Gastrocnemius medialis (tissue), 4 donors: ENCODE results near the gene CRYL1. TPM values are rescaled to one million over a fixed set of nuclear protein-coding genes. Genes with fewer than 3 reads are reported as not detected.

ENCODE experiments used
- ATAC-seq, 2 donors: fragments of 150-250 bp; one replicate each; pipeline ENCODE4 v1.9.1; 2016
- DNase-seq, 2 donors: peaks; one replicate each; pipeline ENCODE4 v3.0.0-alpha.2; 2019
- H3K27ac ChIP-seq, 4 donors: fragments of 200-600 bp; sonication (generic); 1 replicate in 1 of 4; 2 replicates in 3 of 4; pipeline ENCODE4 v1.5.1; 2016 to 2018; ENCODE audit warnings: mild to moderate bottlenecking in 2 of 4, moderate library complexity in 1 of 4
- H3K27me3 ChIP-seq, 3 donors: fragments of 200-600 bp; sonication (generic) in 2 of 3; 1 replicate in 1 of 3; 2 replicates in 2 of 3; pipeline versions ENCODE4 v1.5.1 to v1.6.0; 2016 to 2019; ENCODE audit warnings: mild to moderate bottlenecking in 1 of 3, moderate library complexity in 1 of 3
- H3K36me3 ChIP-seq, 2 donors: fragments of 200-600 bp; sonication (generic) in 1 of 2; one replicate each; pipeline ENCODE4 v1.5.1; 2017 to 2018
- H3K4me1 ChIP-seq, 2 donors: fragments of 200-600 bp; sonication (generic) in 1 of 2; one replicate each; pipeline ENCODE4 v1.5.1; 2016 to 2017; ENCODE audit warnings: mild to moderate bottlenecking in 2 of 2
- H3K4me3 ChIP-seq, 4 donors: fragments of 200-600 bp; sonication (generic) in 3 of 4; 1 replicate in 1 of 4; 2 replicates in 3 of 4; pipeline ENCODE4 v1.5.1; 2016 to 2019; ENCODE audit warnings: mild to moderate bottlenecking in 2 of 4
- H3K9me3 ChIP-seq, 3 donors: fragments of 200-600 bp; sonication (generic) in 2 of 3; 1 replicate in 1 of 3; 2 replicates in 2 of 3; pipeline ENCODE4 v1.5.1; 2016 to 2019
- CTCF ChIP-seq, 5 experiments: fragments of 450-650 bp in 3 of 5; fragments of 200-600 bp in 2 of 5; sonication (generic) in 2 of 5; IDR thresholded peaks in 4 of 5; conservative IDR thresholded peaks in 1 of 5; 1 replicate in 4 of 5; 2 replicates in 1 of 5; pipeline ENCODE4 v1.5.1; 2016 to 2019; ENCODE audit warnings: antibody characterized with exemption in 5 of 5, mild to moderate bottlenecking in 3 of 5, moderate library complexity in 3 of 5
- POLR2A ChIP-seq, 2 donors: fragments of 450-650 bp; IDR thresholded peaks; one replicate each; pipeline ENCODE4 v1.6.1; 2017; ENCODE audit warnings: antibody characterized with exemption in 2 of 2, mild to moderate bottlenecking in 2 of 2, moderate library complexity in 2 of 2
- in situ Hi-C, 4 donors: fragments of 200-750 bp; cut with MboI; loops; one replicate each; pipeline versions ENCODE4 v1.15.0 to v1.8.0; 2017; ENCODE audit warnings: low sequenced_read_pairs in 4 of 4
- intact Hi-C: fragments of 100-400 bp; cut with DNase I; formaldehyde crosslinking; loops from one replicate; pipeline ENCODE4 v1.15.1; 2023; ENCODE audit warnings: low total_unique reads
- total RNA-seq, 4 donors: library from RNA; depleted of rRNA; stranded (reverse); fragments of >200 nt; gene quantifications; one replicate each; pipeline versions ENCODE4 v1.1.0 to v1.2.3, GENCODE V29; 2016

Gene CRYL1
- total RNA-seq, 4 donors from 2014 or later = 11.0 to 17.4 (median 15.7) TPM

DNA sequence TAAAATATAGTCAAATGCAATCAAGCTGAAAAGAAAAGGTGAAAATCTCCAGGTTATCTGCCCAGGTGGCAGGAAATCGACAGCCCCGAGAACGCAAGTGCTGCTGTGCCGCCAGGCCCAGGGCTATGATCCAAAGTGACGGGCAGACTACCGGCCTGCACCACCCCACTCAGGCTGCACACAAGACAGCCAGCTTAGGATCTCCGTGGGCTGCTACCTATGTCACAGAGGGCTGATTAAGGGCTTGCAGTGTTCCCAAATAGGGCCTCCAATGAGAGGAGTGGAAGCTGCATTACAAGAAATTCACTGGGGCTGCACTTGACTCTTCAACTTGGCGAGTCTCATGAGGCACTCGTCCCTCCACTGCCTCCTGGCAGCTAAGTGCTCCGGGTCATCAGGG is 121.8 kb downstream of the CRYL1 start:
- H3K27me3 ChIP-seq = no peaks in the 10 kb centered on the region
- DNase-seq (no peak), ATAC-seq (no peak)
- in situ Hi-C loops = no loop called here
- intact Hi-C loops = no loop called here
- H3K4me1 ChIP-seq = no peaks in the 10 kb centered on the region
- H3K36me3 ChIP-seq = peaks cover 0 to 9% of the 10 kb centered on the region in 2 donors
- H3K4me3 ChIP-seq = no peak overlapping the region
- no peaks in the 10 kb centered on the region for H3K9me3 ChIP-seq
- H3K27ac ChIP-seq = no peak overlapping the region
- no peak for TF ChIP-seq POLR2A (IDR thresholded peaks at IDR 0.05)
- TF ChIP-seq CTCF (IDR thresholded peaks at IDR 0.05 in 4 of 5, conservative IDR thresholded peaks at IDR 0.05 in 1 of 5) = no peak

DNA sequence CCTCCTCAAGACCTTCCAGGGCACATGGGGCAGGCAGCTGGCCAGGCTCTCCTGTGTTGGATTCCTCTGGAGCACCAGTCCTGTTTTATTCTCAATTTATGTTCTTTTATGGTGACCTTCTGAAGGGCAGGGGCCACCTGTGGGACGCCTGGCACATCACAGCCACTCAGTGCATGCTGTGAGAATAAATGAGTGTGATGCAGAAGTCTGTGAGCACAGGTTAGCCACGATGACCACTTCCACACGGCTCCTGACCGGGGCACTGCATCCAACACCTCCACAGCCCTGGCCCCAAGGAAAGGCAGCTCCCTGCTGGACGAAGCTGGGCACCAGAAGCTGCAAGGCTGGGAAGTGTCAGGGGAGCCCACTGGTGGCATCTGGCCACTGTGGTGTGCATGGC is 122.8 kb downstream of the CRYL1 start:
- no peak for TF ChIP-seq POLR2A (IDR thresholded peaks at IDR 0.05)
- DNase-seq (no peak), ATAC-seq (no peak)
- Histone ChIP-seq H3K27ac (no peak overlapping the region), H3K36me3 (peaks cover 0 to 9% of the 10 kb centered on the region in 2 donors), H3K27me3 (no peaks in the 10 kb centered on the region), H3K4me3 (no peak overlapping the region), H3K4me1 (no peaks in the 10 kb centered on the region), H3K9me3 (no peaks in the 10 kb centered on the region)
- in situ Hi-C loops (no loop called here), intact Hi-C loops (no loop called here)

DNA sequence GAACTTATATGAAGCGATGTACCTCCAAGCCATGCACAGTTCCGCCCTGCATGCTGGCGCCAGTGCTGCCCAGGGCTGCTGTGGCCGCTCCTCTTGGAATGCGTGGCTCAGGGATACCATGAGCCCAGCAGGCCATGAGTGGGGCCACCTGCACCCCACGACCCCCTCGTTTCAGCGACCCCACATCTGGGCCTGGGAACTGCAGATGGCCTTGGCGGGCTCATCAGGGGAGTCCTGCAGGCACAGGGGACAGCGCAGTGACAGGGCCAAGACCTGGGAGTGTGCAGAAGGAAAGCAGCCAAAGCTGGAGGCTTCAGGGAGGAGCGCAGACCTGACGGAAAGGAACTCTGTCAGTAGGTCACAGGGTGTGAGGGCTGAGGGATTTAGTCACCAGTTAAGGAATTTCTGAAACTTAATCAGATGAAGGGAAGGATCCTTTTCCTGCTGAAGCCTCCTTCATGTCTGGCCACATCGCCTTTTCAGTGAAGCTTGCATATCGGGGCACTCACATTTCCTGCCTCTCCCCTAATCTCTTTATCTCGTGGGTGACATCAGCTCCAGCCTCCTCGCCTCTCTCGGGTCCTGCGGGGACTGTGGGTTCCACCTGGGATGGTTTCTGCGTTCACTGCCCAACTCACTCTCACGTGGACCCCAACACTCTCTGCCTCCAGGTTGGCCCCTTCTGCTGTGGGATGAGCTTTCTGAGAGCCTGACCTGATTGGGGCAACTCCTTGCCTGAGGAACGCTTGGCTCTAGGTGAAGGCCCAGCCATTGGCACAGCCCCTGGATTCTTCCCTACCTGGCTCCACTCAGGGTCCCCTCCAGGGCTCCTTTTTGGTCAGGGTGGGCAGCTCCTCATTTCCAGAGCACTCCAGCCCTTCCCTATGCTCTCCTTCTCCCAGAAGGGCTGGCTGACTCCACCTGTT is 123.5 kb downstream of the CRYL1 start:
- no peak for ATAC-seq
- no peaks in the 10 kb centered on the region for H3K27me3 ChIP-seq
- no peak for DNase-seq
- H3K9me3 ChIP-seq = no peaks in the 10 kb centered on the region
- no peak overlapping the region for H3K27ac ChIP-seq
- intact Hi-C loops (no loop called here), in situ Hi-C loops (no loop called here)
- no peaks in the 10 kb centered on the region for H3K4me1 ChIP-seq
- H3K36me3 ChIP-seq = peaks cover 0 to 9% of the 10 kb centered on the region in 2 donors
- TF ChIP-seq POLR2A (IDR thresholded peaks at IDR 0.05) (no peak), CTCF (IDR thresholded peaks at IDR 0.05 in 4 of 5, conservative IDR thresholded peaks at IDR 0.05 in 1 of 5) (no peak)
- no peak overlapping the region for H3K4me3 ChIP-seq

DNA sequence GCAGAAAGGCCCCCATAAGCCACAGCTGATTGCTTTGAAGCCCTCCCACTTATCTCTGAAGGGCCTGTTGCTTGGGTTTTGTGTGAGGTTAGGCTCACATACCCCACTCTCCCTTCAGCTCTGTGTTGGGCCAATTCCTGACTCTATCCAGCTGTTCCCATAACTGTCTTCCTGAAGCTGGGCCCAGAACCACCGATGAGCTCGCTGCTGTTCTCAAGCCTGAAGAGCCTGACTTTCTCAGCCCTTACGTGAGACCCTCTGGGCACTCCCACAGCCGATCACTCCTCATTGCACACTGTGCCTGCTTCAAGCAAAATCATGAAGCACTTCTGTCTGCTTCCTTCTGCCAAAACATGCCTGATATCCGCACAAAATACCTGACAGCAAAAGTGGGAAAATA is 124.1 kb downstream of the CRYL1 start:
- no peaks in the 10 kb centered on the region for H3K4me1 ChIP-seq
- no peak for TF ChIP-seq CTCF (IDR thresholded peaks at IDR 0.05 in 4 of 5, conservative IDR thresholded peaks at IDR 0.05 in 1 of 5)
- TF ChIP-seq POLR2A (IDR thresholded peaks at IDR 0.05) = no peak
- intact Hi-C loops (no loop called here), in situ Hi-C loops (no loop called here)
- H3K4me3 ChIP-seq = no peak overlapping the region
- H3K36me3 ChIP-seq = peaks cover 0 to 9% of the 10 kb centered on the region in 2 donors
- ATAC-seq (no peak), DNase-seq (no peak)
- no peak overlapping the region for H3K27ac ChIP-seq
- H3K27me3 ChIP-seq = no peaks in the 10 kb centered on the region
- H3K9me3 ChIP-seq = no peaks in the 10 kb centered on the region

- ATAC-seq (no peak), DNase-seq (no peak)
- no peaks in the 10 kb centered on the region for H3K4me1 ChIP-seq
- no peaks in the 10 kb centered on the region for H3K27me3 ChIP-seq
- in situ Hi-C loops = no loop called here
- H3K4me3 ChIP-seq = no peak overlapping the region
- TF ChIP-seq CTCF (IDR thresholded peaks at IDR 0.05 in 4 of 5, conservative IDR thresholded peaks at IDR 0.05 in 1 of 5) (no peak), POLR2A (IDR thresholded peaks at IDR 0.05) (no peak)
- intact Hi-C loops = no loop called here
- no peaks in the 10 kb centered on the region for H3K9me3 ChIP-seq
- no peak overlapping the region for H3K27ac ChIP-seq
- peaks cover 0 to 9% of the 10 kb centered on the region in 2 donors for H3K36me3 ChIP-seq
Observed at GRCh38 chr13:20400774-20401173, 124.9 kb downstream of the CRYL1 start.
